NCI-H2081 treated with DMSO at 0.1 percent for 48 hours (cell line): ENCODE measurements around the gene GFI1.
"Not testable (repeated sequence)": the region's sequence is repeated elsewhere in the genome, so short reads cannot be mapped to it uniquely, and the experiment has no call there.

ENCODE experiments used
- DNase-seq: peaks from one replicate; lab custom pipeline; 2025; lab: John Stamatoyannopoulos, UW

The GFI1 gene

DNA sequence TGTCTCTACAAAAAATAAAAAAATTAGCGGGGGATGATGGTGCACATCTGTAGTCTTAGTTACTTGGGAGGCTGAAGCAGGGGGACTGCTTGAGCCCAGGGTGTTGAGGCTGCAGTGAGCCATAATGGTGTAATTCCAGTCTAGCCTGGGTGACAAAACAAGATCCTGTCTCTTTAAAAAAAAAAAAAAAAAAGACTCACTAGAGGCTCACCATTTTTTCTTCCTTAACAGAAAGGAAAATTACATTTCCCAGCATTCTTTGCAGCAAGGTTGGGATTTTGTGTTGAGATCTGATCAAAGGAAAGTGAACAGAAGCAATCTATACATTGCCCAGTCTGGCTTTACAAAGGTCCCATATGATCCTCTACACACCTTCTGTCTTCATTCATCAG is 21.5 kb downstream of the GFI1 start:
- DNase-seq: no peak

DNA sequence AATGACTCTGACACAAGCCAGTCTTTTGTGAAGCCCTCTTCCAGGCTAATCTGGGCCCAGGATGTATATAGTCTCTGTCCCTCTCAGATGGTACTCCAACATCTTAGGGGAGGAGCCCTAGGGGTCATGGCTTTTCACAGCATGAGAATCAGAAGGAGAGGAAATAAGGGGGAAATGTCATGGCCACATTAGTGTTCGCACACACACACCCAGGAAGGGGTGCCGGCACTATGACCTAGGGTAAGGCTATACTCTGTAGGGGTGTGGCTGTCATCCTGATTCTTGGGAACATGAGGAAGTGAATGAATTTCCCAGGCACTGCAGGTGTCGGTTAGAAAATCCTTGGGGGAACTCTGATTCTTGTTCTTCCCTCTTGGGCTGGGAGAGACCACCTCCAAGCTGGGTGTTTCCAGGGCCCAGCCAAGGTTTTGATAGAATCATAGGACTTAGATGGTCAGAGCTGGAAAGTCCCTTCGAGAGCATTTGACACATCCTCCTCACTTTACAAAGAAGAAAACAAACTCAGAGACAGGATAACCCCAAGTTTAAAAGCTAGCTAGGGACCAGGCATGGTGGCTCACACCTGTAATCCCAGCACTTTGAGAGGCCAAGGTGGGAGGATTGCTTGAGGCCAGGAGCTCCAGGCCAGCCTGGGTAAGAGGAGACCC is 22.0 kb downstream of the GFI1 start:
- DNase-seq: no peak

DNA sequence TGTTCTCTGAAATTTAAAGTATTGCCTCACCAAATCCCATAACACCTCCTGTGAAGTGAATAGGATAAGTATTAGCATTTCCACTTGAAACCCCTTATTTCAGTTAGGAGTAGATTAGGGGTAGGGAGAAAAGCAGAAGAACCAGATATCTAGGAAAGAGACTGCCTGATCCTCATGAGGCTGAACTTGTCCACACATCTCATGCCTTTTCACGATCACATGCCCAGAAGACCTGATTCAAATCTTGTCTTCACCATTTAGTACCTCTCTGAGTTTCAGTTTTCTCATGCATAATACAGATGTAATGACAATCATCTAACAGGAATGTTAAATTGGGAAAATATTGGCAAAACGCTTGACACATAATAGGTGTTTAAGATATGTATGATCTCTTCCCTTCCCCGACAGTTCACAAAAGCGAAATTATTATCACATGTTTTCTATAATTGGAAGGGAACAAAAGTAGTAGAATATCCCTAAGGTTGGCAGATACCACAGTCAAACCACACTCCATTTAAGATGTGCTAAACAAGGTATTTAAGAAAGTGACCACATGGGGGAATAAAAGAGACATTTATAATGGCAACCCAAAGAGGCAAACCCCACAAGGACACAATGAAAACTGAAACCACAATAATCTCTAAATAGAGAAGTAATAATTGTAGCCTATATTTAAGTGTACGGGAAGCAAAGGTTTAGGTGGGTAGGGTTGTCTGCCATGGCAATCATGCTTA is 25.2 kb downstream of the GFI1 start:
- DNase-seq: no peak

DNA sequence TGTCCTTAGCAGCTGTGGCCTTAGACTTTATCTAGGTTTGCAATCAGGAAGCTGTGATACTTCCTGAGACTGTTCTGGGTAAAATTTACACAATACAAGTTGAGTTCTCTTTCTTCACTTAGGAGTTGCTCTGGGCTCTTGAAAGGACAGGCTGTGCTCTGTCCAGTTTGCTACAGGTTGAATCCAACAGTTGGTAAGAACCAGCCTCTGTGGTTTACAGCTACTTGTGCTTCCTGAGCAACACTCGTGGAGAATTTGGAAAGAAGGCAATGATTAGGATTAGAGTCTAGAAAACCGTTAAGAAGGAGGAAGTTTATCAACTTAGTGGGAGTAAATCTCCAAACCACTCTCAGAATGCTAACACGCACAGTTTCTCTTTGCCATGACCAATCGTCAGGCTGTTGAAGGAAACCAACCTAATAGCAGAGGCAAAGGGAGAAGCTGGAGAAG is 26.8 kb downstream of the GFI1 start:
- no peak for DNase-seq

DNA sequence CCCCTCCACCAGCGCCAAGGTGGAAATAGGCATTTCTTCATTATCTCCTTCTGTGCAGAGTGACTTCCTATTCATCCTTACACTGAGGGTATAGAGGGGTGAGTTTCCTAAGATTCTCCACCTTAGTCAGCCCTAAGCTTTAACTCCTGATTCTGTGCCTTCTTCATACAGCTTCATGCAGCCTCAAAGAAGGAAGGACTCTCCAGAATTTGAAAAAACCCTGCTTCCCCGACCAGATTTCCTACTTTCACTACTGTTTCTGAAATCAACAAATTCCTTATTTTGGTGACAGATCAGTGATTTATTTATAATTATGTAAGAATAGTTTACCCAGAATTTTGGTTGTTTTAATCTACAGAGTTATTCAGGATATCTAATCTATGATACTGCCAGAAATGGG is 28.6 kb downstream of the GFI1 start:
- DNase-seq: no peak

DNA sequence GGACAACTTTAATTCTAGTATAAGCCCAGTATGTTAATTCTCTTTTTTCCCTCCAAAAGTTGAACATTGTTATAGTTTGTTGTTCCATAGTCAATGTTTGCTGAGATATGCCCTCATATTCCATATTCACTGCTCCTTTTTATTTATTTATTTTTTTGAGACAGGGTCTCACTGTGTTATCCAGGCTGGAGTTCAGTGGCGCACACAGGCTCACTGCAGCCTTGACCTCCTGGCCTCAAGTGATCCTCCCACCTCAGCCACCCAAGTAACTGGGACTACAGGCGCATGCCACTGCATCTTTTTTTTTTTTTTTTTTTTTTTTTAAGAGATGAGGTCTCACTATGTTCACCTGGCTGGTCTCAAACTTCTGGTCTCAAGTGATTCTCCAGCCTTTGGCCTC is 38.7 kb downstream of the GFI1 start:
- no peak for DNase-seq

DNA sequence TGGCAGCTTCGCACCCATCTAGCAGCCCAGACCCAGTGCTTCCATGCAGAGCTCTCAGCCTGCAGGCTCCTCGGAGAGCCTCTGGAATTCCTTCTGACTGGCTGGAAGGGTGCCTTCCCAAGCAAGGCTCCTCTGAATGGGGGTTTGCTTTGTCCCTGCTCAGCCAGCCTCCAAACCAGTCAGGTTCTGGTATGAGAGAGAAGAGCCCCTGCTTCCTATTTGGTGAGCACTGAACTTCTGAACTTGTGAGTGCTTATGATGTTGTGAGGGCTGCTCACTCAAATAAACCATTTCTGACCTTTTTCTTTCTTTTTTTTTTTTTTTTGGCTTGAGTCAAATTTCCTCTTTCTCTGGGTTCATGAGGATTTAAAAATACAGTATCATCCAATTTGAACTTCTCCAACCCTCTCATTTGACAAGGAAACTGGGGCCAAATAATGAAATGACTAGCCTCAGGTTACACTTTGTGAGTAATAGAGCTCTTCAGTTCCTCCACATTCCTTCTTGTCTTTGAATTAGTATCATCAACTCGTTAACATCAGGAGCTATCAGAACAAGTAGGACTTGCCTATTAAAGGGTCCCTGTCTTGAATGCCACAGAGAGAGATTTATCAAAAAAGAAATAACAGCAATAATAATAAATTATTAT is 39.6 kb downstream of the GFI1 start:
- DNase-seq: no peak

DNA sequence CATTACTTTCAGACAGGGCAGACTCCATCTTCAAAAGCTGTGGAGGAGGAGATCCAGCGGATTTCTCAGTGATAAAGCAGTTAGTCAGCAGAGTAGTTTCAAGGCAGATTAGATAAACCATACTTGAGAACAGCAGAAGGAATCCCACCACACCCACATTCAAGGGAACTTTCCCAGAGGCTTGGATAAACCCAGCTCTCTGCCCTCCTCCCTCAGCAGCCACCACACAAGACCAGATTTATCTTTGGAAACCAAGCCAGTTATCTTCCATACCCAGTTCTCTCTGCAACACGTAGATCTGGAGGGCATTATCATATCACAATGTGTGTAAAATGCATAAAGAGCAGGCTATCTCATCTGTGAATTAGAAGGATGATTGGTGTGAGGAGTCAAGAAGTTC is 40.2 kb downstream of the GFI1 start:
- DNase-seq: no peak

DNA sequence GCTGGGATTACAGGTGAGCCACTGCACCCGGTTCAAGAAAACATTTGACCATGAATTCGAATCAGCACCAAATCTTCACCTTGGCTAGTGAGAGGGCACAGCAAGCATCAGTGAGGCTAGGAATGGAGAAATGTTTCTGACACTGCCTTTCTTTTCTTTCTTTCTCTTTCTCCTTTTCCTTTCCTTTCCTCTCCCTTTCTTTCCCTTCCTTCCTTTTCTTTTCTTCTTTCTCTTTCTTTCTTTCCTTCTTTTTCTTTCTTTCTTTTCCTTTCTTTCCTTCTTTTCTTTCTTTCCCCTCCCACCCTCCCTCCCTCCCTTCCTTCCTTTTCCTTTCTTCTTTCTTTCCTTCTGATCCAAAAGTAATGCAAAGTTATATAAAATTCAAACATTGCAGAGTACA is 40.9 kb downstream of the GFI1 start:
- no peak for DNase-seq

DNA sequence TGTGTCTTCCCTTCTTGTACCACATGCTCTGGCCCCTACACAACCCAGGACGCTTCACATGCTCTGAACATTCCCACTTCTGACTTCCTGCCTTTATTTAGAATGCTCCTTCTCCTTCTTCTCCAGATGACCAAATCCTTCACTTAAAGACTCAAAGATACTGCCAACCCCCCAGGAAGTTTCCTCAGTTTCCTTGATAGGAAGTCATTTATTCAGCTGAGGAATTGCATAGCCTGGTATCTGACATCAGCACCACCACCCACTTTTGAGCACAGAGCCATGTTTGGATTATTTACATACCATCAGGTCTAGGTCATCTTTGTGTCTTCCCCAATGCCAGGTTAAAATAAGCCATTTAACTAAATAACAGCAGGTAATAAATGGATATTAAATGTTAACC is 42.4 kb downstream of the GFI1 start:
- DNase-seq: no peak

DNA sequence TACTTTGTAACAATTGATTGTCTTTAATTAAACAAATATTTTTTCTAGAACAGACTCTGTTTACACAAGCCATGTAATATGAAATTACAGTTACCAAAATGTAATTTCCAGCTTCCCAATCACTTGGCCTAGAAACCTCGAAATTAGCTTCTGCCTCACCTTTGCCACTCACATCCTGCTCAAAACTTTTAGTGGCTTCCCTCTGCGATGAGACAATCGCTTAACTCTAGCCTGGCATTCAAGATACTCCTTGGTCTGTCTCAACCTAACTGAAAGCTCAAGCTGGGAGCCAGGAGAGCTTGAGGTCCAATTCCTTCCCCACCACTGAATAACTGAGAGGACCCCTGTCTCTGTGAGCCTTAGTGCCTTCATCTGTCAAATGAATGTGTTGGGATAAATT is 42.8 kb downstream of the GFI1 start:
- DNase-seq: no peak

DNA sequence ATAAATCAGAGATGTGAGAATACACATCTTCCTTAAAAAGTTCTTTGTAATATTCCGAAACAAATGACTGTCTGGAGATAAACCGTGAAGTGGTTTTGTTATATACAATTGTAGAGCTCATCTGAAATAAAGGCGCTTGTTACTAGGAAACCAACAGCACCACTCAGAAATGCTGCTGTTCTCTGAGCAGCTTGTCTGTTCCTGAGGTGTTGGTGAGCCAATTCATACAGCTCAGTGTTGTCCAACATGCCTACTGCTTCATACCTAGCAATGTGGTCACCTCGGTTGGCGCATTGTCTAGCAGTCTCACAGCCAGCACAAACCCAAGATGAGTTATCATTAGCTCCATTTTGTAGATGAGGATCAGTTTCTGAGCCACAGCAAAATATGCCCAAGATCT is 44.4 kb downstream of the GFI1 start:
- DNase-seq: no peak

DNA sequence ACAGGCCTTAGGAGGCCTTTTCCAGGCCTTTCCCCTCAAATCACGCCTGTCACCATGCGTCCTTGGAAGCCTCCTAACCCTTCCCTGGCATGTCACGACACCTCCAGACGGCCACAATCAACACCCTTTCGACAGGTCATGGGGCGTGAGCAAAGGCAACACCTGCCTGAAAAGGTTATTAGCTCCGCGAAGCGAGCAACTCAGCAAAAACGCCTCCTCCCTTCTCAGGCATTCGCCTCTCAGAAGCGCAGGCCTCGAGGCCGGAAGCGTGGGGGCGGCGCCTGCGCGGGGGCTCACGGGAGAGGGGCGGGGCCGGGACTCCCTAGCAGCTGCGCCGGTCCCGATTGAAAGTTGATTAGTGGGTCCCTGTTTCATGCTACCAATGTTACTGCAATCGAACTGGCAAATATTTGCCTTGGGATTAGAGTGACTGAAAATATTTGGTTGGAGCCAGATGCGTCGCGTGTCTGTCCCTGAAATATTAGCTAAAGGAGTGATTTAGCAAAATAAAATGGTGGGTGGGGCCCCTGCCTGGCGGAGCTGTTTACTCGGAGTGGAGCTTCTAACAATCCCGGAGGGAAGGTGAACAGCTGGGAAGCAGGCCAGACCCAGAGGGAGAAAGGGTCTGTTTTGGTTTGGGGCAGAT is 44.9 kb downstream of the GFI1 start:
- peak; percentile 43 for DNase-seq

DNA sequence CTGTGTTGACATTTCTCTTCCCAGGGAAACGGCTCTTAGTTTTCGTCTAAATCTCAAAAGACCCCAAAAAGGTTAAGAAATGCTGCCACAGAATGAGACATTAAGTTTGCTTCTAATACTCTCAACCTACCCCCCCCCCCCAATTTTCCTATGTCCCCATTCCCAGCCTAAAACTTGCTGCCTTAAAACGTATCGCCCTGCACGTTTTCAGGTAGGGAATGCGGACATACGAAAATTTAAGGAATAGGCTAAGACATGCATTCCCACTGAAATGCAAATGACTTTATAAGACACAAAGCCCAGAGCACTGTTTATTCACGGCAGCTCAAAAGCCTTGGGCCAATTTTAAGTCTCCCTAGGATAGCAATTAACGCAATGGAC is 45.4 kb downstream of the GFI1 start:
- DNase-seq: no peak

DNA sequence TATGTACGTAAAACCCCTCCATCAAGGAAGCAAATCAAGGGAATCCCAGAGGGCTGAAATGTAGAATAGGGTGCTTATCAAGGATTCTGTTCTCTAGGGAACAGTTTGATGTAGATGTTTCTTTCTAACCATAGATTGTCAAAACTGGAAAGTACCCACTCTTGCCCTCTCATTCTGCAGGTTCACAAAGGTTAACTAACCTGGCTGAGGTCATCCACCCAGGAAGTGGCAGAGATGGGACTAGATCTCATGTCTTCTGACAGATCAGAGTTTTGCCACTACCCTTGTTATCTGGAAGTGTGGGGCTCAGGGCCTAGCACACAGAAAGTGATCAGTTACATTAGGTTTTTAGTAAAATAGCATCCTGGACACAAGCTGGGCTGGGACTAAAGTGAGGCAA is 47.4 kb downstream of the GFI1 start:
- DNase-seq: no peak

DNA sequence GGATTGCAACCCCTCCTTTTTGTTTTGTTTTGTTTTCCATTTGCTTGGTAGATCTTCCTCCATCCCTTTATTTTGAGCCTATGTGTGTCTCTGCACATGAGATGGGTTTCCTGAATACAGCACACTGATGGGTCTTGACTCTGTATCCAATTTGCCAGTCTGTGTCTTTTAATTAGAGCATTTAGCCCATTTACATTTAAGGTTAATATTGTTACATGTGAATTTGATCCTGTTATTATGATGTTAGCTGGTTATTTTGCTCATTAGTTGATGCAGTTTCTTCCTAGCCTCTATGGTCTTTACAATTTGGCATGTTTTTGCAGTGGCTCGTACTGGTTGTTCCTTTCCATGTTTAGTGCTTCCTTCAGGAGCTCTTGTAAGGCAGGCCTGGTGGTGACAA is 52.2 kb downstream of the GFI1 start:
- DNase-seq: not testable (repeated sequence)

DNA sequence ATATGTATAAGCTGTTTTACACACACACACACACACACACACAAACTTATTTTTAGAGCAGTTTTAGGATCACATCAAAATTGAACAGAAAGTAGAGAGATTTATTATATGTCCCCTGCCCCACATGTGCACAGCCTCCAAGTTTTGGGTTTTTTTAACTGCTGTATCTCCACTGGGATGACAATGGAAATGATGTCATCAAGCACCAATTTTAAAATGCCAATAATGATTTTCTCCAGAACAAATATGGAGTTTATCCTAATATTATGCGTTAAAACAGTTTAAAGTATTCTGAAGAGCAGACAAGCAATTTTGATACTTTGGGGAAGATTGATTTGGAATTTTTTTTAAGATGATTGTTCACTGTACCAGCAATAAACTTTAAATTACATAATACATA is 56.7 kb downstream of the GFI1 start:
- no peak for DNase-seq

DNA sequence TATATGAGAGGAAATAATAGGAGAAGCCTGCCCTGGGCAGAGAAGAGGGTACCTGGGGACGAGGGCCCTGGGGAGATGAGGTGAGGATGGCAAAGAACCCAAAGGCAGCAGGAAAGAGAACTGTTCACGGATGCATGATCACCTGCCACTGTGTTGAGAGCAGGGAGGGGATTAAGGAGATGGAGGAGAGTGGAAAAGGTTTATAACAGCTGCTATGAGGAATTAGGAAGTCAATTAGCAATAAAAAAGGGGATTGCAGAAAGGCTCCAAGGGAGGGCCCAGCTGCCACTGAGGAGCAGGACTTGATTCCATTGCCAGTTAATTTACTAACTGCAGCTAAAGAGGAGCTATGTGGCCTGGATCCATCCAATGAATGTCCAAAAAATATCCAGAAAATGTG is 61.1 kb downstream of the GFI1 start:
- DNase-seq: no peak
